HEK293T (cell line): ENCODE measurements around the gene PRKG1.

Experiments used
- BHLHE40 ChIP-seq: fragments of 450-650 bp; IDR thresholded peaks from 2 replicates; pipeline ENCODE4 v1.6.1; 2016; ENCODE audit warnings: mild to moderate bottlenecking, moderate library complexity, borderline replicate concordance
- FOXA1 ChIP-seq: fragments of 450-650 bp; IDR thresholded peaks from 2 replicates; pipeline ENCODE4 v1.6.1; 2016; ENCODE audit warnings: mild to moderate bottlenecking
- FOXK2 ChIP-seq: fragments of 450-650 bp; IDR thresholded peaks from 2 replicates; pipeline ENCODE4 v1.6.1; 2016; ENCODE audit warnings: mild to moderate bottlenecking
- HDGF ChIP-seq: fragments of 450-650 bp; IDR thresholded peaks from 2 replicates; pipeline ENCODE4 v1.6.1; 2017; ENCODE audit warnings: antibody characterized with exemption, borderline replicate concordance
- L3MBTL2 ChIP-seq: fragments of 450-650 bp; conservative IDR thresholded peaks from 2 replicates; pipeline ENCODE4 v1.6.1; 2016; ENCODE audit warnings: mild to moderate bottlenecking
- LEF1 ChIP-seq: fragments of 450-650 bp; IDR thresholded peaks from 2 replicates; pipeline ENCODE4 v1.6.1; 2017; ENCODE audit warnings: mild to moderate bottlenecking, borderline replicate concordance
- SP1 ChIP-seq: fragments of 450-650 bp; IDR thresholded peaks from 2 replicates; pipeline ENCODE4 v1.6.1; 2017
- ZNF384 ChIP-seq: fragments of 450-650 bp; IDR thresholded peaks from 2 replicates; pipeline ENCODE4 v1.6.1; 2016
- TF ChIP-seq, protein P1 (sequence below): fragments of 450-650 bp; IDR thresholded peaks from 2 replicates; pipeline ENCODE4 v1.6.1; 2016

DNA sequence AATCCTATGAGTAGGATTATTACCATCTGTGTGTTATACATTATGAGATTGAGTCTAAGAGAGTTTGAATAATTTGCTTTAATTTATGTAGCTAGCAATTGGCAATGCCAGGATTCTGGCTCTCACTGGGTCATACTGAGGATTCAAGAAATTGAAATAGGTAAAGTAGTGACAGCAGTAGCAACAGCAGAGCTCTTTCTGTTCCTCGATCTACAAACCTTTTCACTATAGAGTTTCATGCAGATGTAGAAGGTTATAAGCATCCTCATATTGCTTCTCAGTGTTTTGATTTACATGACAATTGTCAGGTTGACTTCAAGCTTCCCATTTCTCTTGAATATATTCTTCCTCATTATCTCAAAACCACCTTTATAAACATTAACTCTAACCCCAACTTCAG lies 919.2 kb downstream of the PRKG1 start:
- TF ChIP-seq L3MBTL2 (no peak), BHLHE40 (no peak), FOXK2 (no peak), FOXA1 (no peak), ZNF384 (no peak), SP1 (no peak), HDGF (no peak), LEF1 (no peak)
- TF ChIP-seq, protein P1, sequence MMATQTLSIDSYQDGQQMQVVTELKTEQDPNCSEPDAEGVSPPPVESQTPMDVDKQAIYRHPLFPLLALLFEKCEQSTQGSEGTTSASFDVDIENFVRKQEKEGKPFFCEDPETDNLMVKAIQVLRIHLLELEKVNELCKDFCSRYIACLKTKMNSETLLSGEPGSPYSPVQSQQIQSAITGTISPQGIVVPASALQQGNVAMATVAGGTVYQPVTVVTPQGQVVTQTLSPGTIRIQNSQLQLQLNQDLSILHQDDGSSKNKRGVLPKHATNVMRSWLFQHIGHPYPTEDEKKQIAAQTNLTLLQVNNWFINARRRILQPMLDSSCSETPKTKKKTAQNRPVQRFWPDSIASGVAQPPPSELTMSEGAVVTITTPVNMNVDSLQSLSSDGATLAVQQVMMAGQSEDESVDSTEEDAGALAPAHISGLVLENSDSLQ = no peak
